Testis (tissue), 2 donors: ENCODE results near the gene LETM1.

ENCODE experiments used
- POLR2A ChIP-seq: fragments of 450-650 bp; IDR thresholded peaks from one replicate; pipeline ENCODE4 v1.6.1; 2017; ENCODE audit warnings: antibody characterized with exemption, mild to moderate bottlenecking, moderate library complexity
- TF ChIP-seq, protein P1 (sequence below), 3 experiments: fragments of 450-650 bp in 2 of 3; fragments of 200-600 bp in 1 of 3; sonication (generic) in 1 of 3; IDR thresholded peaks; one replicate each; pipeline ENCODE4 v1.5.1; 2016 to 2019; ENCODE audit warnings: antibody characterized with exemption in 3 of 3, mild to moderate bottlenecking in 2 of 3, moderate library complexity in 1 of 3

DNA sequence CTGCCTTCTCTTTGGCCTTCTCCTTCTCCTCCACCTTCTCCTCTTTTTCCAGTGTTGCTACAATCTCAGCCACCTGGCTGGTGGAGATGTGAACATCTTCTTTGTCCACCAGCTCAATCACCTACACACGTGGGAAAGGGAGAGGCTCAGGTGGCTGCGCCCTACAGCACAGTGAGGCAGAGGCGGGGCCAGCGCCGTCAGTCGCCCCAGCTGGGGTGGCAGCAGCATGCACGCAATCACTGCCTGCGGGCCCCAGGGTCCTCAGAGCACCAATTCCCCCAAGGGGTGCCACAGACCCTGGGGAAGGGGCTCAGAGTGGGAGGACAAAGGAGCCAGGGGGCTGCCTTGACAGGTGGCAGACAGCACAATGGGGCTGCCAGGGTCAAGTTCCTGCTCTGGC is 41.5 kb downstream of the LETM1 start:
- no peak for TF ChIP-seq POLR2A
- TF ChIP-seq, protein P1, sequence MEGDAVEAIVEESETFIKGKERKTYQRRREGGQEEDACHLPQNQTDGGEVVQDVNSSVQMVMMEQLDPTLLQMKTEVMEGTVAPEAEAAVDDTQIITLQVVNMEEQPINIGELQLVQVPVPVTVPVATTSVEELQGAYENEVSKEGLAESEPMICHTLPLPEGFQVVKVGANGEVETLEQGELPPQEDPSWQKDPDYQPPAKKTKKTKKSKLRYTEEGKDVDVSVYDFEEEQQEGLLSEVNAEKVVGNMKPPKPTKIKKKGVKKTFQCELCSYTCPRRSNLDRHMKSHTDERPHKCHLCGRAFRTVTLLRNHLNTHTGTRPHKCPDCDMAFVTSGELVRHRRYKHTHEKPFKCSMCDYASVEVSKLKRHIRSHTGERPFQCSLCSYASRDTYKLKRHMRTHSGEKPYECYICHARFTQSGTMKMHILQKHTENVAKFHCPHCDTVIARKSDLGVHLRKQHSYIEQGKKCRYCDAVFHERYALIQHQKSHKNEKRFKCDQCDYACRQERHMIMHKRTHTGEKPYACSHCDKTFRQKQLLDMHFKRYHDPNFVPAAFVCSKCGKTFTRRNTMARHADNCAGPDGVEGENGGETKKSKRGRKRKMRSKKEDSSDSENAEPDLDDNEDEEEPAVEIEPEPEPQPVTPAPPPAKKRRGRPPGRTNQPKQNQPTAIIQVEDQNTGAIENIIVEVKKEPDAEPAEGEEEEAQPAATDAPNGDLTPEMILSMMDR (IDR thresholded peaks at IDR 0.05): no peak
